ENCODE data around the gene OR52W1. TPM values are rescaled to one million over a fixed set of nuclear protein-coding genes. Genes with fewer than 3 reads are reported as not detected.

OR52W1 gene
- total RNA-seq, 2 donors from 2014 or later = not detected

- peak overlapping the region; percentile 29 for H3K27ac Mint-ChIP-seq
- ATAC-seq (replicated peaks in 1 of 2) (peak; percentile 27 to 33), DNase-seq (no peak)
- peak overlapping the region; percentile 11 to 15 for H3K4me3 Mint-ChIP-seq
- no peaks in the 10 kb centered on the region for H3K9me3 Mint-ChIP-seq
- peaks cover 45% of the 10 kb centered on the region for H3K4me1 Mint-ChIP-seq (ENCODE audit: low read depth)
- peaks cover 3% of the 10 kb centered on the region for H3K27me3 Mint-ChIP-seq (ENCODE audit: low read depth)
- H3K36me3 Mint-ChIP-seq (ENCODE audit: insufficient read depth in 2 of 2) = peaks cover 1 to 2% of the 10 kb centered on the region in 2 donors
Observed at GRCh38 chr11:6203327-6203726, 4.3 kb downstream of the OR52W1 start.

- peaks cover 2 to 5% of the 10 kb centered on the region in 2 donors for H3K36me3 Mint-ChIP-seq (ENCODE audit: insufficient read depth in 2 of 2)
- no peak overlapping the region for H3K27ac Mint-ChIP-seq
- no peaks in the 10 kb centered on the region for H3K27me3 Mint-ChIP-seq (ENCODE audit: low read depth)
- no peaks in the 10 kb centered on the region for H3K9me3 Mint-ChIP-seq
- H3K4me3 Mint-ChIP-seq = no peak overlapping the region
- ATAC-seq (replicated peaks in 1 of 2) (no peak), DNase-seq (no peak)
- peaks cover 42% of the 10 kb centered on the region for H3K4me1 Mint-ChIP-seq (ENCODE audit: low read depth)
Observed at GRCh38 chr11:6204706-6205105, 5.7 kb downstream of the OR52W1 start.

- Mint-ChIP-seq H3K36me3 (ENCODE audit: insufficient read depth in 2 of 2) (peaks cover 2 to 5% of the 10 kb centered on the region in 2 donors), H3K4me1 (ENCODE audit: low read depth) (peaks cover 41% of the 10 kb centered on the region), H3K4me3 (no peak within 1 kb of the TSS), H3K9me3 (no peaks in the 10 kb centered on the region), H3K27ac (no peak within 1 kb of the TSS), H3K27me3 (ENCODE audit: low read depth) (no peaks in the 10 kb centered on the region)
- DNase-seq (no peak), ATAC-seq (replicated peaks in 1 of 2) (no peak)
Observed at GRCh38 chr11:6205366-6205765, 6.3 kb downstream of the OR52W1 start, which contains the start of gene C11orf42. Gene C11orf42 (plus strand): TSS chr11:6205557. CDS start chr11:6205616, 59 bp downstream.

- H3K27ac Mint-ChIP-seq = no peak overlapping the region
Observed at GRCh38 chr11:6206456-6207180, 7.6 kb downstream of the OR52W1 start.

GRCh38 chr11:6209801-6210200 lies 10.8 kb downstream of the OR52W1 start:
- ATAC-seq (replicated peaks in 1 of 2) = no peak
- peaks cover 0 to 3% of the 10 kb centered on the region in 2 donors for H3K36me3 Mint-ChIP-seq (ENCODE audit: insufficient read depth in 2 of 2)
- H3K4me1 Mint-ChIP-seq (ENCODE audit: low read depth) = no peaks in the 10 kb centered on the region
- no peaks in the 10 kb centered on the region for H3K9me3 Mint-ChIP-seq
- no peak overlapping the region for H3K4me3 Mint-ChIP-seq
- H3K27ac Mint-ChIP-seq = no peak overlapping the region
- H3K27me3 Mint-ChIP-seq (ENCODE audit: low read depth) = no peaks in the 10 kb centered on the region
- no peak for DNase-seq

More at GRCh38 chr11:6206456-6207180, 7.6 kb downstream of the OR52W1 start:
- Mint-ChIP-seq H3K36me3 (ENCODE audit: insufficient read depth in 2 of 2) (peaks cover 2 to 5% of the 10 kb centered on the region in 2 donors), H3K27me3 (ENCODE audit: low read depth) (no peaks in the 10 kb centered on the region), H3K9me3 (no peaks in the 10 kb centered on the region), H3K4me3 (no peak overlapping the region), H3K4me1 (ENCODE audit: low read depth) (peaks cover 29% of the 10 kb centered on the region)
- no peak for ATAC-seq (replicated peaks in 1 of 2)
- DNase-seq = no peak

- H3K27me3 Mint-ChIP-seq (ENCODE audit: low read depth) = no peaks in the 10 kb centered on the region
- DNase-seq (no peak), ATAC-seq (replicated peaks in 1 of 2) (no peak)
- H3K27ac Mint-ChIP-seq = no peak overlapping the region
- H3K9me3 Mint-ChIP-seq = no peaks in the 10 kb centered on the region
- no peak overlapping the region for H3K4me3 Mint-ChIP-seq
- no peaks in the 10 kb centered on the region for H3K4me1 Mint-ChIP-seq (ENCODE audit: low read depth)
- peaks cover 0 to 3% of the 10 kb centered on the region in 2 donors for H3K36me3 Mint-ChIP-seq (ENCODE audit: insufficient read depth in 2 of 2)
Observed at GRCh38 chr11:6210274-6210955, 11.4 kb downstream of the OR52W1 start.

GRCh38 chr11:6214530-6214929 lies 15.5 kb downstream of the OR52W1 start:
- Mint-ChIP-seq H3K4me3 (no peak overlapping the region), H3K27me3 (ENCODE audit: low read depth) (no peaks in the 10 kb centered on the region), H3K9me3 (no peaks in the 10 kb centered on the region), H3K36me3 (ENCODE audit: insufficient read depth in 2 of 2) (peaks cover 0 to 4% of the 10 kb centered on the region in 2 donors), H3K27ac (no peak overlapping the region), H3K4me1 (ENCODE audit: low read depth) (no peaks in the 10 kb centered on the region)
- DNase-seq (no peak), ATAC-seq (replicated peaks in 1 of 2) (no peak)

- H3K27ac Mint-ChIP-seq = no peak overlapping the region
- ATAC-seq (replicated peaks in 1 of 2) (no peak), DNase-seq (no peak)
- peaks cover 0 to 4% of the 10 kb centered on the region in 2 donors for H3K36me3 Mint-ChIP-seq (ENCODE audit: insufficient read depth in 2 of 2)
- peaks cover 4% of the 10 kb centered on the region for H3K4me1 Mint-ChIP-seq (ENCODE audit: low read depth)
- H3K9me3 Mint-ChIP-seq = no peaks in the 10 kb centered on the region
- no peak overlapping the region for H3K4me3 Mint-ChIP-seq
- H3K27me3 Mint-ChIP-seq (ENCODE audit: low read depth) = no peaks in the 10 kb centered on the region
Observed at GRCh38 chr11:6216501-6216900, 17.5 kb downstream of the OR52W1 start.

- Mint-ChIP-seq H3K4me1 (ENCODE audit: low read depth) (peaks cover 4% of the 10 kb centered on the region), H3K4me3 (no peak overlapping the region), H3K27ac (no peak overlapping the region), H3K36me3 (ENCODE audit: insufficient read depth in 2 of 2) (peaks cover 4 to 9% of the 10 kb centered on the region in 2 donors), H3K27me3 (ENCODE audit: low read depth) (no peaks in the 10 kb centered on the region), H3K9me3 (no peaks in the 10 kb centered on the region)
- DNase-seq (no peak), ATAC-seq (replicated peaks in 1 of 2) (no peak)
Observed at GRCh38 chr11:6217722-6218121, 18.7 kb downstream of the OR52W1 start.

- H3K36me3 Mint-ChIP-seq (ENCODE audit: insufficient read depth in 2 of 2) = peaks cover 4 to 9% of the 10 kb centered on the region in 2 donors
- peaks cover 4% of the 10 kb centered on the region for H3K4me1 Mint-ChIP-seq (ENCODE audit: low read depth)
- DNase-seq (no peak), ATAC-seq (replicated peaks in 1 of 2) (no peak)
- H3K9me3 Mint-ChIP-seq = no peaks in the 10 kb centered on the region
- H3K4me3 Mint-ChIP-seq = no peak overlapping the region
- no peaks in the 10 kb centered on the region for H3K27me3 Mint-ChIP-seq (ENCODE audit: low read depth)
- no peak overlapping the region for H3K27ac Mint-ChIP-seq
Observed at GRCh38 chr11:6219359-6219758, 20.3 kb downstream of the OR52W1 start.

GRCh38 chr11:6223854-6224253 lies 24.8 kb downstream of the OR52W1 start:
- Mint-ChIP-seq H3K36me3 (ENCODE audit: insufficient read depth in 2 of 2) (peaks cover 7 to 9% of the 10 kb centered on the region in 2 donors), H3K27me3 (ENCODE audit: low read depth) (no peaks in the 10 kb centered on the region), H3K27ac (no peak overlapping the region), H3K9me3 (no peaks in the 10 kb centered on the region), H3K4me1 (ENCODE audit: low read depth) (peaks cover 13% of the 10 kb centered on the region), H3K4me3 (no peak overlapping the region)
- no peak for DNase-seq
- ATAC-seq (replicated peaks in 1 of 2) = no peak

- no peak for DNase-seq
- H3K36me3 Mint-ChIP-seq (ENCODE audit: insufficient read depth in 2 of 2) = peaks cover 7 to 11% of the 10 kb centered on the region in 2 donors
- H3K9me3 Mint-ChIP-seq = no peaks in the 10 kb centered on the region
- H3K4me3 Mint-ChIP-seq = no peak overlapping the region
- H3K27ac Mint-ChIP-seq = no peak overlapping the region
- H3K4me1 Mint-ChIP-seq (ENCODE audit: low read depth) = peaks cover 15% of the 10 kb centered on the region
- no peaks in the 10 kb centered on the region for H3K27me3 Mint-ChIP-seq (ENCODE audit: low read depth)
- ATAC-seq (replicated peaks in 1 of 2) = no peak
Observed at GRCh38 chr11:6224421-6224820, 25.4 kb downstream of the OR52W1 start.

- Mint-ChIP-seq H3K36me3 (ENCODE audit: insufficient read depth in 2 of 2) (peaks cover 7 to 12% of the 10 kb centered on the region in 2 donors), H3K4me3 (no peak overlapping the region), H3K27me3 (ENCODE audit: low read depth) (no peaks in the 10 kb centered on the region), H3K9me3 (no peaks in the 10 kb centered on the region), H3K27ac (no peak overlapping the region), H3K4me1 (ENCODE audit: low read depth) (peaks cover 21% of the 10 kb centered on the region)
- DNase-seq = no peak
- ATAC-seq (replicated peaks in 1 of 2) = no peak
Observed at GRCh38 chr11:6225024-6225423, 26.0 kb downstream of the OR52W1 start.

All from activated T-cell treated with anti-CD3 and anti-CD28 coated beads, Interleukin-2, amount 50 U/mL, for 72 hours (primary cell).